GM12878 (cell line): ENCODE measurements around the gene SPON2. TPM values are rescaled to one million over a fixed set of nuclear protein-coding genes. Genes with fewer than 3 reads are reported as not detected.

Experiments
- ATAC-seq: fragments of 200-7000 bp; cut with Tn5 transposase; 3 replicates; pipeline ENCODE4 v1.9.1; 2020; ENCODE audit warnings: mild to moderate bottlenecking, moderate library complexity
- BruUV-seq: library from RNA; stranded (reverse); fragments of 400-500 nt; replicated peaks from 2 replicates; lab custom pipeline; 2021; lab: Mats Ljungman, UMichigan
- CTCF ChIA-PET: fragments of 300-600 bp; sonication (Branson Sonifier 250); formaldehyde crosslinking; extraction: SDS; loops from one replicate; lab custom pipeline; 2021; ENCODE audit warnings: inconsistent platforms; lab: Yijun Ruan, JAX
- POLR2A ChIA-PET: fragments of 350-600 bp; formaldehyde crosslinking; extraction: SDS; loops from one replicate; lab custom pipeline; 2021; ENCODE audit warnings: inconsistent platforms; lab: Charles Lee
- RAD21 ChIA-PET: fragments of 300-600 bp; sonication (Branson Sonifier 250); formaldehyde crosslinking; loops from one replicate; lab custom pipeline; 2023; ENCODE audit warnings: antibody characterized with exemption; ENCODE audit not compliant: unreplicated experiment; lab: Charles Lee
- SMC1A ChIA-PET: fragments of 300-600 bp; sonication (Branson Sonifier 250); formaldehyde crosslinking; loops from one replicate; lab custom pipeline; 2023; ENCODE audit not compliant: unreplicated experiment, uncharacterized antibody; lab: Charles Lee
- DNase-seq: peaks from one replicate; pipeline ENCODE4 v3.0.0-alpha.2; 2011; ENCODE audit warnings: low read depth, low spot score
- FAIRE-seq: peaks from 3 replicates; lab custom pipeline; 2011; peaks lifted over from hg19 to GRCh38; lab: Jason Lieb, UNC
- H2AFZ ChIP-seq: 2 replicates; pipeline ENCODE4 v1.6.0; 2011; ENCODE audit warnings: low read depth, low read length, control low read depth; ENCODE audit not compliant: control insufficient read depth
- H3K27ac ChIP-seq: 2 replicates; pipeline ENCODE4 v1.5.1; 2011; ENCODE audit warnings: control low read depth; ENCODE audit not compliant: control insufficient read depth, insufficient read depth
- H3K27me3 ChIP-seq, 2 experiments: replicated peaks in 1 of 2; 2 replicates each; pipeline versions ENCODE4 v1.6.0 to v1.6.1; 2011; ENCODE audit warnings: low read length in 1 of 2; ENCODE audit not compliant: control insufficient read depth in 2 of 2, insufficient read depth in 2 of 2
- H3K36me3 ChIP-seq, 2 experiments: 2 replicates each; pipeline ENCODE4 v1.5.1; 2011; ENCODE audit warnings: low read length in 1 of 2; ENCODE audit not compliant: control insufficient read depth in 2 of 2, insufficient read depth in 2 of 2
- H3K4me1 ChIP-seq: 2 replicates; pipeline ENCODE4 v1.6.1; 2011; ENCODE audit warnings: mild to moderate bottlenecking, low read length, moderate library complexity, mixed read lengths; ENCODE audit not compliant: control insufficient read depth, insufficient read depth
- H3K4me2 ChIP-seq: 2 replicates; pipeline ENCODE4 v1.6.0; 2011; ENCODE audit warnings: control low read depth; ENCODE audit not compliant: control insufficient read depth, insufficient read depth
- H3K4me3 ChIP-seq: fragments of 200-600 bp; sonication (generic); 2 replicates; pipeline ENCODE4 v1.5.1; 2016
- H3K79me2 ChIP-seq: 2 replicates; pipeline ENCODE4 v1.6.0; 2011; ENCODE audit warnings: low read length; ENCODE audit not compliant: control insufficient read depth, insufficient read depth
- H3K9ac ChIP-seq: 2 replicates; pipeline ENCODE4 v1.8.0; 2011; ENCODE audit warnings: low read length, control low read depth, mixed read lengths; ENCODE audit not compliant: control insufficient read depth, insufficient read depth
- H3K9me3 ChIP-seq: replicated peaks from 3 replicates; pipeline ENCODE4 v1.5.1; 2011; ENCODE audit warnings: mild to moderate bottlenecking, low read length; ENCODE audit not compliant: control insufficient read depth, insufficient read depth
- H4K20me1 ChIP-seq: 2 replicates; pipeline ENCODE4 v1.6.0; 2011; ENCODE audit not compliant: control insufficient read depth, insufficient read depth
- EED ChIP-seq: sonication (generic); IDR thresholded peaks from 2 replicates; pipeline ENCODE4 v1.6.1; 2016; ENCODE audit warnings: antibody characterized with exemption, low read depth
- EZH2 ChIP-seq: IDR thresholded peaks from 2 replicates; pipeline ENCODE4 v1.6.1; 2012; ENCODE audit warnings: low read depth, mild to moderate bottlenecking, control low read depth, inconsistent platforms, low read length, borderline replicate concordance; ENCODE audit not compliant: control insufficient read depth
- HDAC2 ChIP-seq: fragments of 200-600 bp; sonication (generic); IDR thresholded peaks from 2 replicates; pipeline ENCODE4 v1.6.1; 2017
- WGBS: methylation state at CpG from one replicate; pipeline ENCODE4 v1.1.6; 2016; ENCODE audit warnings: low lambda C conversion rate; ENCODE audit not compliant: insufficient replicate concordance, insufficient coverage; ENCODE audit errors: missing lambda C conversion rate; 5-methylcytosine and 5-hydroxymethylcytosine counted together
- in situ Hi-C: fragments of 300-500 bp; cut with MboI; formaldehyde crosslinking; loops from 9 replicates; pipeline ENCODE4 v1.14.3; 2018; ENCODE audit warnings: mixed read lengths
- intact Hi-C: fragments of 100-400 bp; cut with micrococcal nuclease; formaldehyde crosslinking; loops from one replicate; pipeline ENCODE4 v1.14.2; 2022; ENCODE audit not compliant: unreplicated experiment
- polyA plus RNA-seq, 11 experiments: library from polyadenylated mRNA; depleted of rRNA in 4 of 11; unstranded in 6 of 11; stranded (reverse) in 5 of 11; fragments of >200 nt; fragmentation: Nextera tagmentation in 4 of 11; fragmentation: Illumina TruSeq in 1 of 11; extraction: Ambion mirVana in 4 of 11; extraction: Trizol in 1 of 11; gene quantifications; 1 replicate in 1 of 11; 2 replicates in 10 of 11; pipeline versions ENCODE4 v1.2.1 to v1.2.3, GENCODE V29; 2011 to 2016; ENCODE audit warnings: inconsistent platforms in 2 of 11, missing spikeins in 2 of 11, low read depth in 1 of 11
- total RNA-seq, 4 experiments: library from RNA; depleted of rRNA in 3 of 4; stranded (reverse); fragments of >200 nt in 3 of 4; fragmentation: Illumina TruSeq in 1 of 4; extraction: Trizol in 1 of 4; gene quantifications; 2 replicates each; pipeline versions ENCODE4 v1.2.1 to v1.2.3, GENCODE V29; 2013 to 2021
- TF ChIP-seq, protein P1 (sequence below): fragments of 450-650 bp; IDR thresholded peaks from 2 replicates; pipeline ENCODE4 v1.6.1; 2018; ENCODE audit warnings: mild to moderate bottlenecking, low read depth, moderate library complexity; ENCODE audit not compliant: partially characterized antibody
- TF ChIP-seq, protein P2 (sequence below): fragments of 450-650 bp; IDR thresholded peaks from 2 replicates; pipeline ENCODE4 v1.6.1; 2017; ENCODE audit warnings: mild to moderate bottlenecking

SPON2 gene
- total and polyA plus RNA-seq, 10 of the 15 experiments (the other 5 are each of a cell fraction or from before 2014, with no cell fraction given), result 1.1 to 11.2 (median 7.3) TPM

DNA sequence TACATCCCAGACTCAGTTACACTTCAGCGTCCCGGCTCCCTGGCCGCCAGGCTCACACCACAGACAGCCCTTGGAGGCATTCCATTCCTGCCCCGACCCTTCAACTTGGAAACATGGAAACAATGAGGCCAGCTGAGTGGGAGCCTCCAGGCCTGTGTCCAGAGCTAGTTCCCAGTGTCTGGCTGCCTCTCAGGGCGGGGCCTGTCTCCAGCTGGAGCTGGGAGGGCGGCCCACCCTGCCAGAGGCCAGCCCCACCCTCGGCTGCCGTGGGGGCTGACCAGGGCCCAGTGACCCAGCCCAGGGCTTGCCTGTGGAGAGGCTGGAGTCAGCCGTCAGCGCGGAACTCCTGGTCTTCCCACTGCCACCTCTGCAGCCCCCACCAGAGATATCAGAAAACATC is 37.4 kb upstream of the SPON2 start (continued):
- TF ChIP-seq EED (no peak), EZH2 (no peak)

DNA sequence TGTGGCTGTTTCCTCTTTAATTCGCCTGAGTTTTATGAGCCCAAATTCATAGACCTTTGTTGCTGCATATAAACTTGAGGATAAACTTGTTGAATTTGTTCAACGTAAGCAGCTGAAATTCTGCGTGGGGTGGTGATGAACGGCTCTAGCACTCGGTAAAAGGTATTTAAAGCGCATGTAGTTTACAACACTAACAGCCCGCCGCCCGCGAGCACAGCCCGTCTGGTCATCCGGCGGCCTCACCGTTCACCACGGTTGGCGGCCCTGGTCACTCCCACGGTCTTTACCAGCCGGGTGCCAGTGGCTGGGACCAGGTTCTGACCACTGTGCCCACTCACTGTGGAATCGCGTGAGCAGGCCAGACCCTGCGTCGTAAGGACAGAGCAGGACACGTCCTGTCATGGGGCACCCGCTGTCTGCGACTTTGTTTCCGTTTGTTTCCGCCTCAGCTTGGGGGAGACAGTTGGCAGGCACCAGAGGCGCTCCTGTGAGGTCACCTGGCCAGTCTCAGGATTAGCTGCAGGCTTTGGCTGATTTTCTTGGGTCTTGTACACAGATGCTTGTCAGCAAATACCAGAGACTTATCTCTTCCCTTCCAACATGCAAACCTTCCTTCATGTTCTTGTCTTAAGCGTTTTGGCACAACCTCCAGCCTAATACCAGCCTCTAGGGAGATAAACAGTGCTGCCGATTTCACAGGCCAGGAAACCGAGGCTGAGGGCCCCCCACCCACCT is 36.8 kb upstream of the SPON2 start:
- intact Hi-C loops (no loop called here), in situ Hi-C loops (no loop called here)
- Histone ChIP-seq H3K4me2 (no peak overlapping the region), H3K79me2 (no peaks in the 10 kb centered on the region), H3K4me1 (peaks cover 4% of the 10 kb centered on the region), H4K20me1 (no peaks in the 10 kb centered on the region), H3K9me3 (no peaks in the 10 kb centered on the region), H3K27ac (no peak overlapping the region), H3K9ac (no peak overlapping the region), H3K4me3 (no peak overlapping the region), H3K36me3 (peaks cover 11 to 17% of the 10 kb centered on the region in 2 experiments), H2AFZ (no peak overlapping the region), H3K27me3 (no peaks in the 10 kb centered on the region)
- no peak for TF ChIP-seq HDAC2
- TF ChIP-seq, protein P1, sequence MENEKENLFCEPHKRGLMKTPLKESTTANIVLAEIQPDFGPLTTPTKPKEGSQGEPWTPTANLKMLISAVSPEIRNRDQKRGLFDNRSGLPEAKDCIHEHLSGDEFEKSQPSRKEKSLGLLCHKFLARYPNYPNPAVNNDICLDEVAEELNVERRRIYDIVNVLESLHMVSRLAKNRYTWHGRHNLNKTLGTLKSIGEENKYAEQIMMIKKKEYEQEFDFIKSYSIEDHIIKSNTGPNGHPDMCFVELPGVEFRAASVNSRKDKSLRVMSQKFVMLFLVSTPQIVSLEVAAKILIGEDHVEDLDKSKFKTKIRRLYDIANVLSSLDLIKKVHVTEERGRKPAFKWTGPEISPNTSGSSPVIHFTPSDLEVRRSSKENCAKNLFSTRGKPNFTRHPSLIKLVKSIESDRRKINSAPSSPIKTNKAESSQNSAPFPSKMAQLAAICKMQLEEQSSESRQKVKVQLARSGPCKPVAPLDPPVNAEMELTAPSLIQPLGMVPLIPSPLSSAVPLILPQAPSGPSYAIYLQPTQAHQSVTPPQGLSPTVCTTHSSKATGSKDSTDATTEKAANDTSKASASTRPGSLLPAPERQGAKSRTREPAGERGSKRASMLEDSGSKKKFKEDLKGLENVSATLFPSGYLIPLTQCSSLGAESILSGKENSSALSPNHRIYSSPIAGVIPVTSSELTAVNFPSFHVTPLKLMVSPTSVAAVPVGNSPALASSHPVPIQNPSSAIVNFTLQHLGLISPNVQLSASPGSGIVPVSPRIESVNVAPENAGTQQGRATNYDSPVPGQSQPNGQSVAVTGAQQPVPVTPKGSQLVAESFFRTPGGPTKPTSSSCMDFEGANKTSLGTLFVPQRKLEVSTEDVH, result no peak
- TF ChIP-seq, protein P2, sequence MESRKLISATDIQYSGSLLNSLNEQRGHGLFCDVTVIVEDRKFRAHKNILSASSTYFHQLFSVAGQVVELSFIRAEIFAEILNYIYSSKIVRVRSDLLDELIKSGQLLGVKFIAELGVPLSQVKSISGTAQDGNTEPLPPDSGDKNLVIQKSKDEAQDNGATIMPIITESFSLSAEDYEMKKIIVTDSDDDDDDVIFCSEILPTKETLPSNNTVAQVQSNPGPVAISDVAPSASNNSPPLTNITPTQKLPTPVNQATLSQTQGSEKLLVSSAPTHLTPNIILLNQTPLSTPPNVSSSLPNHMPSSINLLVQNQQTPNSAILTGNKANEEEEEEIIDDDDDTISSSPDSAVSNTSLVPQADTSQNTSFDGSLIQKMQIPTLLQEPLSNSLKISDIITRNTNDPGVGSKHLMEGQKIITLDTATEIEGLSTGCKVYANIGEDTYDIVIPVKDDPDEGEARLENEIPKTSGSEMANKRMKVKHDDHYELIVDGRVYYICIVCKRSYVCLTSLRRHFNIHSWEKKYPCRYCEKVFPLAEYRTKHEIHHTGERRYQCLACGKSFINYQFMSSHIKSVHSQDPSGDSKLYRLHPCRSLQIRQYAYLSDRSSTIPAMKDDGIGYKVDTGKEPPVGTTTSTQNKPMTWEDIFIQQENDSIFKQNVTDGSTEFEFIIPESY, result peak; percentile 40; the same call in 1 of the 2 replicates
- ChIA-PET CTCF (no interaction called here), RAD21 (no interaction called here), SMC1A (no interaction called here), POLR2A (no interaction called here)
- ATAC-seq (no peak), DNase-seq (no peak), FAIRE-seq (no peak)
- 94% methylated on average over 31 of the region's 31 CpGs for WGBS
- BruUV-seq, result no TSS peak
